Uterus (tissue), 2 donors: ENCODE results near the gene SPTAN1.

Source experiments
- CTCF ChIP-seq, 4 experiments: fragments of 200-600 bp in 2 of 4; fragments of 450-650 bp in 2 of 4; sonication (generic) in 2 of 4; IDR thresholded peaks; one replicate each; pipeline ENCODE4 v1.5.1; 2016 to 2019; ENCODE audit warnings: antibody characterized with exemption in 4 of 4, mild to moderate bottlenecking in 2 of 4, moderate library complexity in 1 of 4
- POLR2A ChIP-seq, 2 donors: fragments of 450-650 bp; IDR thresholded peaks; one replicate each; pipeline ENCODE4 v1.6.1; 2016; ENCODE audit warnings: antibody characterized with exemption in 2 of 2, mild to moderate bottlenecking in 1 of 2, moderate library complexity in 1 of 2

DNA sequence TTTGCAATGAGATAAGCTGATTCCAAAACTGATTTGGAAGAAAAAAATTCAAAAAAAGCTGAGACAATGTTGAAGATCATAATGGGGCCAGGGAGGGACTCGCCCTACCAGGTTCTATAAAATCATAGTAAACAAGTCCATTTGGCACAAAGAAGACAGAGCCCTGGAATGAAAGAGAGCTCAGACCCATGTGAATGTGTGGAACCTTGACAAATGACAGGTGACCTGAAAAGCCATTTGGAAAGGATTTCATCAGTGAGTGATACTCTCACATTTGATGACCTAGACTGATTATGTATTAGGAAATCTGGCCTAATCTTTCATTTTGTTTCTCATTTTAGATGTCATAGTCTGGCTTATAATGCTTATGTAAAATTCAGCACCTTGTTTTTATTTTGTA, 26.8 kb downstream of the SPTAN1 start:
- TF ChIP-seq CTCF (IDR thresholded peaks at IDR 0.05) (no peak), POLR2A (IDR thresholded peaks at IDR 0.05) (no peak)
